ENCODE results near the gene SNAPC5. TPM values are rescaled to one million over a fixed set of nuclear protein-coding genes. Genes with fewer than 3 reads are reported as not detected.

Gene SNAPC5
- total RNA-seq: 18.5 to 21.7 TPM (median 18.9 TPM) in 3 replicates

- peak within 1 kb of the TSS; percentile 95 for H3K27ac Mint-ChIP-seq
- H3K27me3 Mint-ChIP-seq (ENCODE audit: low read depth): no peaks in the 10 kb centered on the region
- peaks cover 17% of the 10 kb centered on the region for H3K4me1 Mint-ChIP-seq
- peak within 1 kb of the TSS; percentile 91 for H3K4me3 Mint-ChIP-seq
- peak; percentile 96 to 98 for DNase-seq (ENCODE audit: low spot score in 2 of 2, unreplicated experiment in 2 of 2)
- H3K36me3 Mint-ChIP-seq: peaks cover 39% of the 10 kb centered on the region
- H3K9me3 Mint-ChIP-seq: no peaks in the 10 kb centered on the region
- peak; percentile 96 for TF ChIP-seq CTCF (IDR thresholded peaks at IDR 0.05; ENCODE audit: unreplicated experiment)
Observed at GRCh38 chr15:66497502-66498455, at the start of gene SNAPC5. Gene SNAPC5, minus strand, starts transcription at chr15:66497762. Its CDS starts 31 bp downstream, at chr15:66497731.

GRCh38 chr15:66545255-66545654 lies 47.7 kb upstream of the SNAPC5 start:
- no peaks in the 10 kb centered on the region for H3K4me1 Mint-ChIP-seq
- no peak for DNase-seq (ENCODE audit: low spot score in 2 of 2, unreplicated experiment in 2 of 2)
- peaks cover 5% of the 10 kb centered on the region for H3K9me3 Mint-ChIP-seq
- H3K36me3 Mint-ChIP-seq: peaks cover 16% of the 10 kb centered on the region
- no peaks in the 10 kb centered on the region for H3K27me3 Mint-ChIP-seq (ENCODE audit: low read depth)
- no peak overlapping the region for H3K27ac Mint-ChIP-seq
- H3K4me3 Mint-ChIP-seq: no peak overlapping the region
- TF ChIP-seq CTCF (IDR thresholded peaks at IDR 0.05; ENCODE audit: unreplicated experiment): no peak

- Mint-ChIP-seq H3K27me3 (ENCODE audit: low read depth) (no peaks in the 10 kb centered on the region), H3K36me3 (peaks cover 25% of the 10 kb centered on the region), H3K27ac (no peak overlapping the region), H3K4me1 (no peaks in the 10 kb centered on the region), H3K4me3 (no peak overlapping the region), H3K9me3 (peaks cover 5% of the 10 kb centered on the region)
- no peak for DNase-seq (ENCODE audit: low spot score in 2 of 2, unreplicated experiment in 2 of 2)
- no peak for TF ChIP-seq CTCF (IDR thresholded peaks at IDR 0.05; ENCODE audit: unreplicated experiment)
Observed at GRCh38 chr15:66542896-66543295, 45.3 kb upstream of the SNAPC5 start.

GRCh38 chr15:66535056-66535455 lies 37.5 kb upstream of the SNAPC5 start:
- Mint-ChIP-seq H3K9me3 (no peaks in the 10 kb centered on the region), H3K27me3 (ENCODE audit: low read depth) (no peaks in the 10 kb centered on the region), H3K36me3 (peaks cover 19% of the 10 kb centered on the region), H3K27ac (no peak overlapping the region), H3K4me3 (no peak overlapping the region), H3K4me1 (no peaks in the 10 kb centered on the region)
- DNase-seq (ENCODE audit: low spot score in 2 of 2, unreplicated experiment in 2 of 2): no peak
- TF ChIP-seq CTCF (IDR thresholded peaks at IDR 0.05; ENCODE audit: unreplicated experiment): no peak

- Mint-ChIP-seq H3K27ac (no peak overlapping the region), H3K36me3 (peaks cover 16% of the 10 kb centered on the region), H3K27me3 (ENCODE audit: low read depth) (no peaks in the 10 kb centered on the region), H3K4me1 (no peaks in the 10 kb centered on the region), H3K4me3 (no peak overlapping the region), H3K9me3 (no peaks in the 10 kb centered on the region)
- no peak for DNase-seq (ENCODE audit: low spot score in 2 of 2, unreplicated experiment in 2 of 2)
- no peak for TF ChIP-seq CTCF (IDR thresholded peaks at IDR 0.05; ENCODE audit: unreplicated experiment)
Observed at GRCh38 chr15:66524838-66525237, 27.3 kb upstream of the SNAPC5 start.
